Activated naive CD8-positive, alpha-beta T cell treated with anti-CD3 and anti-CD28 coated beads, Interleukin-2, amount 10 ng/mL, durations not matched to agents 7 days and 5 days (primary cell): ENCODE data around the gene EIF2B4. TPM values are rescaled to one million over a fixed set of nuclear protein-coding genes. Genes with fewer than 3 reads are reported as not detected.

Source experiments
- ATAC-seq: fragments of 150-1000 bp; cut with Tn5 transposase; one replicate; pipeline ENCODE4 v1.10.0; 2021; ENCODE audit warnings: low read depth, moderate library complexity
- POLR2A ChIA-PET: fragments of 350-600 bp; sonication (Branson Sonifier 250); formaldehyde crosslinking; loops from one replicate; lab custom pipeline; 2021; ENCODE audit warnings: antibody characterized with exemption; lab: Charles Lee
- DNase-seq: peaks from one replicate; pipeline ENCODE4 v3.0.0; 2021
- H3K27ac Mint-ChIP-seq: one replicate; pipeline ENCODE4 v1.8.0; 2022; ENCODE audit warnings: mild to moderate bottlenecking, mixed read lengths
- H3K27me3 Mint-ChIP-seq: one replicate; pipeline ENCODE4 v1.8.0; 2022; ENCODE audit warnings: mild to moderate bottlenecking, moderate library complexity, mixed read lengths
- H3K36me3 Mint-ChIP-seq: one replicate; pipeline ENCODE4 v1.8.0; 2021; ENCODE audit warnings: mild to moderate bottlenecking, mixed read lengths
- H3K4me1 Mint-ChIP-seq: one replicate; pipeline ENCODE4 v1.8.0; 2021; ENCODE audit warnings: mixed read lengths
- H3K4me3 Mint-ChIP-seq: one replicate; pipeline ENCODE4 v1.8.0; 2022; ENCODE audit warnings: mild to moderate bottlenecking, moderate library complexity, mixed read lengths
- H3K9me3 Mint-ChIP-seq: one replicate; pipeline ENCODE4 v1.8.0; 2021; ENCODE audit warnings: mixed read lengths
- total RNA-seq, 2 experiments: library from RNA; stranded (reverse); gene quantifications; one replicate each; pipeline ENCODE4 v1.2.3, GENCODE V29; 2021

EIF2B4 gene
- total RNA-seq, 2 experiments from 2014 or later: 38.3 to 39.2 TPM

- DNase-seq: no peak
- peaks cover 5% of the 10 kb centered on the region for H3K4me1 Mint-ChIP-seq
- H3K4me3 Mint-ChIP-seq: no peak overlapping the region
- H3K36me3 Mint-ChIP-seq: peaks cover 2% of the 10 kb centered on the region
- POLR2A ChIA-PET: no interaction called here
- H3K27ac Mint-ChIP-seq: no peak overlapping the region
- no peak for ATAC-seq
- H3K9me3 Mint-ChIP-seq: no peaks in the 10 kb centered on the region
- H3K27me3 Mint-ChIP-seq: no peaks in the 10 kb centered on the region
These were observed 53.3 kb downstream of the EIF2B4 start for GRCh38 chr2:27316655-27317412.

GRCh38 chr2:27315122-27315521 is 55.0 kb downstream of the EIF2B4 start:
- H3K9me3 Mint-ChIP-seq: no peaks in the 10 kb centered on the region
- ATAC-seq (no peak), DNase-seq (no peak)
- H3K4me3 Mint-ChIP-seq: no peak overlapping the region
- H3K36me3 Mint-ChIP-seq: peaks cover 2% of the 10 kb centered on the region
- POLR2A ChIA-PET: no interaction called here
- H3K27ac Mint-ChIP-seq: no peak overlapping the region
- no peaks in the 10 kb centered on the region for H3K4me1 Mint-ChIP-seq
- no peaks in the 10 kb centered on the region for H3K27me3 Mint-ChIP-seq

- peaks cover 3% of the 10 kb centered on the region for H3K36me3 Mint-ChIP-seq
- H3K4me1 Mint-ChIP-seq: no peaks in the 10 kb centered on the region
- POLR2A ChIA-PET: no interaction called here
- no peak for DNase-seq
- H3K27ac Mint-ChIP-seq: no peak overlapping the region
- no peaks in the 10 kb centered on the region for H3K9me3 Mint-ChIP-seq
- H3K4me3 Mint-ChIP-seq: no peak overlapping the region
- no peak for ATAC-seq
- no peaks in the 10 kb centered on the region for H3K27me3 Mint-ChIP-seq
These were observed 55.4 kb downstream of the EIF2B4 start for GRCh38 chr2:27314709-27315108.

Other genes with a start within 250 kb of the EIF2B4 start
- 1 to 10 TPM in 1 of 2 experiments, under 1 TPM in 1; 0.77 to 1.4 TPM for gene ABHD1, start 246.5 kb downstream of the EIF2B4 start, total RNA-seq
- gene PREB, start 235.7 kb downstream of the EIF2B4 start, total RNA-seq: 10 to 100 TPM; 51.7 to 53.9 TPM
- gene PRR30, start 230.9 kb downstream of the EIF2B4 start, total RNA-seq: not detected
- not detected for gene TCF23, start 221.3 kb downstream of the EIF2B4 start, total RNA-seq
- 10 to 100 TPM; 74.9 to 84.6 TPM for gene ATRAID, start 158.3 kb downstream of the EIF2B4 start, total RNA-seq
- 10 to 100 TPM; 31.6 to 32.2 TPM for gene SLC5A6, start 158.1 kb downstream of the EIF2B4 start, total RNA-seq
- gene CAD, start 153.0 kb downstream of the EIF2B4 start, total RNA-seq: 10 to 100 TPM; 60.1 to 60.4 TPM
- gene SLC30A3, start 107.3 kb downstream of the EIF2B4 start, total RNA-seq: under 1 TPM; 0.34 to 0.64 TPM
- gene DNAJC5G, start 94.9 kb downstream of the EIF2B4 start, total RNA-seq: not detected
- under 1 TPM in 1 of 2 experiments, not detected in 1; 0.19 TPM for gene TRIM54, start 87.9 kb downstream of the EIF2B4 start, total RNA-seq
- gene UCN, start 61.9 kb downstream of the EIF2B4 start, total RNA-seq: 1 to 10 TPM; 3.7 to 5.1 TPM
- gene MPV17, start 47.2 kb downstream of the EIF2B4 start, total RNA-seq: 100 to 1,000 TPM in 1 of 2 experiments, 10 to 100 TPM in 1; 93.4 to 100 TPM
- 10 to 100 TPM; 66.4 to 70.8 TPM for gene GTF3C2, start 13.6 kb downstream of the EIF2B4 start, total RNA-seq
- 100 to 1,000 TPM; 113 to 116 TPM for gene SNX17, start 278 bp upstream of the EIF2B4 start, total RNA-seq
- 10 to 100 TPM; 16.4 to 18.6 TPM for gene ZNF513, start 10.4 kb upstream of the EIF2B4 start, total RNA-seq
- 10 to 100 TPM; 90.1 to 91.3 TPM for gene PPM1G, start 39.3 kb upstream of the EIF2B4 start, total RNA-seq
- 10 to 100 TPM; 92.2 to 92.5 TPM for gene NRBP1, start 58.3 kb upstream of the EIF2B4 start, total RNA-seq
- 10 to 100 TPM; 12.2 to 13.9 TPM for gene KRTCAP3, start 72.0 kb upstream of the EIF2B4 start, total RNA-seq
- 10 to 100 TPM; 17.9 to 18.8 TPM for gene IFT172, start 119.4 kb upstream of the EIF2B4 start, total RNA-seq
- gene FNDC4, start 124.9 kb upstream of the EIF2B4 start, total RNA-seq: not detected
- not detected for gene GCKR, start 126.5 kb upstream of the EIF2B4 start, total RNA-seq
- 10 to 100 TPM; 55.0 to 56.6 TPM for gene ZNF512, start 212.7 kb upstream of the EIF2B4 start, total RNA-seq